ENCODE data around the gene OSBPL7. TPM values are rescaled to one million over a fixed set of nuclear protein-coding genes. Genes with fewer than 3 reads are reported as not detected.

OSBPL7 gene, protein sequence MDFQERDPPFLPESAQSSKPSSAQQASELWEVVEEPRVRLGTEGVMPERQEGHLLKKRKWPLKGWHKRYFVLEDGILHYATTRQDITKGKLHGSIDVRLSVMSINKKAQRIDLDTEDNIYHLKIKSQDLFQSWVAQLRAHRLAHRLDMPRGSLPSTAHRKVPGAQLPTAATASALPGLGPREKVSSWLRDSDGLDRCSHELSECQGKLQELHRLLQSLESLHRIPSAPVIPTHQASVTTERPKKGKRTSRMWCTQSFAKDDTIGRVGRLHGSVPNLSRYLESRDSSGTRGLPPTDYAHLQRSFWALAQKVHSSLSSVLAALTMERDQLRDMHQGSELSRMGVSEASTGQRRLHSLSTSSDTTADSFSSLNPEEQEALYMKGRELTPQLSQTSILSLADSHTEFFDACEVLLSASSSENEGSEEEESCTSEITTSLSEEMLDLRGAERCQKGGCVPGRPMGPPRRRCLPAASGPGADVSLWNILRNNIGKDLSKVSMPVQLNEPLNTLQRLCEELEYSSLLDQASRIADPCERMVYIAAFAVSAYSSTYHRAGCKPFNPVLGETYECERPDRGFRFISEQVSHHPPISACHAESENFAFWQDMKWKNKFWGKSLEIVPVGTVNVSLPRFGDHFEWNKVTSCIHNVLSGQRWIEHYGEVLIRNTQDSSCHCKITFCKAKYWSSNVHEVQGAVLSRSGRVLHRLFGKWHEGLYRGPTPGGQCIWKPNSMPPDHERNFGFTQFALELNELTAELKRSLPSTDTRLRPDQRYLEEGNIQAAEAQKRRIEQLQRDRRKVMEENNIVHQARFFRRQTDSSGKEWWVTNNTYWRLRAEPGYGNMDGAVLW
- polyA plus RNA-seq = 8.7 TPM

DNA sequence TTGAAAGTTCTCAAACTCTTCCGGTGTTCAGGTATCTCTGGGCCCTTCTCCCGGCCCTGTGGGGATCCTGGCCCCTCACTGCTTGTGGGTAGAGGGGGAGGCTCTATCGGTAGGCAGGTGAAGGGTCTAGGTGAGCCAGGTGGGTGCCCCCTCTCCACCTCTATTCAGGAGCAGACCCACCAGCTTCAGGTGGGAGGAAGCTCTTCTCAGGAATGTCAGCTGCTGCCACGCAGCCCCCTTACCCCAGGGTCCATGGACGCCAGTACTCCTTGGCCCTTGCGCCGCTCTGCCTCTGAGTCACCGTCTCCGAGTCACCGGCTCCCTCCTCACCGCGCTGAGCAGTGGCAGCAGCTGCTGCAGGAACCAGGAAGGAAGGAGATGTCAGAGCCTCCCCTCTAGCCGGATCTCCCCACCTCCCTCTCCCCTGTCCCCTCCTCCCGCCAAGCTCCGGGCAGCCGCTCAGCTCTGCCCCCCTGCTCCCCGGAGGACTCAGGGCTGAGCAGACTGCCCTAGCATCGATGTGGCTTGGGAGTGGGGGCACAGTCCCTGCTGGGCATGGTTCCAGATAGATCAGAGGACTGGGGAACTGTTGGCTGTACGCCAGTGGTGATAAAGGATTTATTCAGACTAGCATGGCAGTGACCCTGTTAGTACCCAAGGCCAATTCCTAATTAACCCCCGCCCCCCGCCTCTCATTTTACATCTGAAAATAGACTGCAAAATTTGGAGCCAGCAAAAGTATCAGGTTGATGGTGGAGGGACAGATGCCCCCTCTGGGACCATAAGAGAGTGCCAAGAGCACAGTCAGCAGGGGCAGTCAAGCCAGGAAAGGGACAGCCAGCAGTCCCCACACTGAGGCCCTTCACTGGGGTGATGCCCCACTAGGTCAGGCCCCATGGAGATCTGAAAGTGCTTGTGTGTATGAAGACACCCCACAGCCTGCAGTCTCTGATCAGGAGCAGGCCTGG, at the start of gene OSBPL7:
Gene OSBPL7, minus strand, starts transcription at position 371 of the 968 bp plus-strand sequence. CDS start 1,516 bp downstream, outside the sequence.
- Mint-ChIP-seq H3K9me3 (no peaks in the 10 kb centered on the region), H3K27ac (peak within 1 kb of the TSS in 2 of 3 donors; percentile 72 to 96), H3K36me3 (peaks cover 3% of the 10 kb centered on the region), H3K27me3 (no peaks in the 10 kb centered on the region), H3K4me1 (peaks cover 4 to 13% (median 12%) of the 10 kb centered on the region in 3 donors), H3K4me3 (peak within 1 kb of the TSS; percentile 87 to 99 (median 98))

DNA sequence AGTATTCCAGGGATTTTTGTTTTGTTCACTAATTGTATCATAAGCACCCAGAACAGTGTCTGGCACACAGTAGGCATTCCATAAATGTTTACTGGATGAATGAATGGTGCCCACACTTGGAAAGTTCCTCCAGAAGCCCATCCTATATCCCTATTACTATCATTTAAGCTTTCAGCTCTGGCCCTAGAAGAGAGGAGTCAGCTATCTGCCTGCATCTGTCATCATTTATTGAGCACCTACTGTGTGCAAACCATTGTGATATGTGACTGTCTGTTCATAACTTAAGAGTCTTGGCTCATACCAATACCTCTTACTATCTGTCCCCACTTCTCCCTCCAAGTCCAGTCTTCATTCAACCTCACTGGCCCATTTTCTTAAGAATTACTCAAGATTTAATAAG, 49.5 kb upstream of the OSBPL7 start:
- H3K36me3 Mint-ChIP-seq = no peaks in the 10 kb centered on the region
- H3K4me1 Mint-ChIP-seq = peaks cover 0 to 7% (median 5%) of the 10 kb centered on the region in 3 donors
- H3K4me3 Mint-ChIP-seq = no peak overlapping the region
- no peak overlapping the region for H3K27ac Mint-ChIP-seq
- H3K27me3 Mint-ChIP-seq = peaks cover 40% of the 10 kb centered on the region
- peaks cover 0 to 2% (median 0%) of the 10 kb centered on the region in 3 donors for H3K9me3 Mint-ChIP-seq

DNA sequence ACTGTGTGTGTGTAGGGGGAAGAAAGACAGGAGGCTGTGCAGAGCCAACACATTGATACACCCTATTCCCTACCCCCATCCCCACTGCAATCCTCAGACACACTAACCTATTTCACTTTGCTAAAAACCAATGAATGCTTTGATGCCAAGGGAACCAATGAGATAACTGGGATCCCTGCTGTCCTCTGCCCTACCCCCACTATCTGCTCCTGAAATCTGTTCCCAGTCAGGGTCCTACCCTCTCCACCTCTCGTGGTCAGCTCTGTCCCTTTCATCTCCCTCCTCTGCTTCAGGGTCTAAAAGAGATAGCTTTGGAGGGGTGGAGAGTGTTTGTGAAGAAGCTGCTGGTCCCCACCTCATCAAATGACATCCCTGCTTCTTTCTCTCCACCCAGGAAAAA, 48.5 kb upstream of the OSBPL7 start:
- Mint-ChIP-seq H3K27ac (no peak overlapping the region), H3K36me3 (no peaks in the 10 kb centered on the region), H3K4me1 (peaks cover 0 to 7% (median 5%) of the 10 kb centered on the region in 3 donors), H3K27me3 (peaks cover 34% of the 10 kb centered on the region), H3K9me3 (no peaks in the 10 kb centered on the region), H3K4me3 (no peak overlapping the region)

DNA sequence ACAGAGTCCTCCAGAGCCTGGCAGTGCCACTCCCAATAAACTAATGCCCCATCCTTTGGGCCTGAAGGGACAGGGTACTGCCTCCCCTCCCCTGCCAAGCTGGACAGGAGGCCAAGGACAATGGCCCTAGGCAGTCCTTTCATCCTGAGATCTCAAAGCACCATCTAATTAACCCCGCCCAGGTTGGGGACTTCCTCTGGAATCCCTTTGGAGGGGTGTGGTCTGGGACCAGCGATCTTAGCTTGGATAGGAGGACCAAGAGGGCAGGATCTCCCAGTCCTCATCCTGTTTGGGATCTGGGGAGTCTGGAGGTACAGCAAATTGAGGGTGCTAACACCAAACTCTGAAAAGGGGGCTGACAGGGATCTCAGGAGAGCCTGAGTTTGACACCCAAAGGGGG, 47.5 kb upstream of the OSBPL7 start:
- Mint-ChIP-seq H3K9me3 (no peaks in the 10 kb centered on the region), H3K27ac (no peak overlapping the region), H3K4me3 (no peak overlapping the region), H3K4me1 (peaks cover 0 to 7% (median 7%) of the 10 kb centered on the region in 3 donors), H3K36me3 (no peaks in the 10 kb centered on the region), H3K27me3 (peaks cover 26% of the 10 kb centered on the region)

DNA sequence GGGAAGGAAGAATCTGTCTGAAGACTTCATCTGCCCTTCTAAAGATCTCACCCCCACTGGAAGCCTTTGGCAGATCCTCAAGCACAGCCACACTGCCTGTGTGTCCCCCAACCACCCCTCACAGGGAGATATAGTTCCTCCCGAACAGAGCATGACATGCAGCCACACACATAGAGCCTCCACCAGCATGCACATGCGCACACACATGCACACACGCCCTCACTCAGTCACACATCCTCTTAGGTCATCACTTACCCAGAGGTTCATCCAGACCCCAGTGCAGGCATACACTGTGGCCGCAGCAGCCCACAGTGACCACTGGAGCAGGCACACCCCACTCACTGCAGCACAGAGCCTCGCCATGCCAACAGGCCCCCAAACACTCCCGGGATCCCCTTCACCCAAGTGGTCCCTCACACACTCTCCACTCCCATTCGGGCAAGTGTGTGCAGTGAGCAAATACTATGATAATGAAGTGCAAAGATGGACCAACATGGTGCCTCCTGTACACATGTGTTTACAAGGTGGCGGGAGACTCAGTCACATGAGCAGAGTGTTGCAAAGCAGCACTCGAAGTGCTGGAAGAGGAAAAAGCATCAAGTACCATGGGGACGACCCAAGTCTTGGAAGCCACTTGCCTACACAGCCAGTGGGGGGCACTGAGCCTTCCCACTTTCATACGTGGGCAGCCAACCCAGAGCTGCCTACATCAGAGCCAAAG, 46.4 kb upstream of the OSBPL7 start:
- Mint-ChIP-seq H3K36me3 (no peaks in the 10 kb centered on the region), H3K27me3 (peaks cover 22% of the 10 kb centered on the region)

DNA sequence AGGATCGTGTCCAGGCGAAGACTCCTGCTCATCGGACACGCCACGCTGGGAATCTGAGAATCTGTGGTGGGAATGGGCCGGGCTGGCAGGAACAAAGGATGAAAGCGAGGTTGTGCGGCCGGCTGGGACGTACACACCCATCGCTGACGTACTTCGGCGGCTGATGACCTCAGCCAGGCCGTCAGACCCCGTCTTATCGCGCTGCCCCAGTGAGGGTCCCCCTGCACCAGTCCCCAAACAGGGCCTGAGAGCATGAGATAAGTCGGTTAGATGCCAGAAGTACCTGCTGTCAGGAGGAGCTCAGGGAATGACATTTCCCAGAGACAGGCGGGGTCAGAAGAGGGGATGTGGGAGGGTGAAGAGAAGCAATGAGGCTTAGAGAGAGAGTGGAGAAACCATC, 45.3 kb upstream of the OSBPL7 start:
- Mint-ChIP-seq H3K4me3 (no peak overlapping the region), H3K36me3 (no peaks in the 10 kb centered on the region), H3K9me3 (no peaks in the 10 kb centered on the region), H3K27me3 (peaks cover 18% of the 10 kb centered on the region), H3K4me1 (peaks cover 0 to 8% (median 5%) of the 10 kb centered on the region in 3 donors), H3K27ac (no peak overlapping the region)

More for the DNA sequence above, 46.4 kb upstream of the OSBPL7 start:
- H3K4me1 Mint-ChIP-seq = peaks cover 0 to 7% (median 7%) of the 10 kb centered on the region in 3 donors
- no peaks in the 10 kb centered on the region for H3K9me3 Mint-ChIP-seq
- H3K4me3 Mint-ChIP-seq = no peak overlapping the region
- peak overlapping the region in 1 of 3 donors; percentile 29 for H3K27ac Mint-ChIP-seq

DNA sequence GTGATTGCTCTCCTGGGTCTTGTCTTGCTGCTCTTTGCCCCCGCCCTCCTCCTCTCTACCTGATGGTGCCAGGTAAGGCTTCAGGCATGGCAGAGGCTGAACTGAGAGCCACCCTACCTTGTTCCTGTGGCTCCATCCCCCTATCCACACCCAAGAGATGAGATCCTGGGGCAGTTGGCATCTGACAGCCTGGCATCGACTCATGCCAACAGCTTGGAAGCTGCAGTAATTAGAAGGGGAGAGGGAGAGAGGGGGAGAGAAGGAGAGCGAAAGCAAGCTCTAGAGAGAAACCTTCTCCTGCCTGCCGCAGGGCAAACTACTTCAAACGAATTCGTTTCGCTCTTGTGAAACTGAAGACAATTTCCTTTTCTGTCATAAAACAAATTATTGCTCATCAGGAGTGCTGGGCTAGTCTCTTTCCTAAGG, 43.2 kb upstream of the OSBPL7 start:
- no peak overlapping the region for H3K27ac Mint-ChIP-seq
- no peak overlapping the region for H3K4me3 Mint-ChIP-seq
- H3K4me1 Mint-ChIP-seq = peaks cover 0 to 6% (median 0%) of the 10 kb centered on the region in 3 donors

DNA sequence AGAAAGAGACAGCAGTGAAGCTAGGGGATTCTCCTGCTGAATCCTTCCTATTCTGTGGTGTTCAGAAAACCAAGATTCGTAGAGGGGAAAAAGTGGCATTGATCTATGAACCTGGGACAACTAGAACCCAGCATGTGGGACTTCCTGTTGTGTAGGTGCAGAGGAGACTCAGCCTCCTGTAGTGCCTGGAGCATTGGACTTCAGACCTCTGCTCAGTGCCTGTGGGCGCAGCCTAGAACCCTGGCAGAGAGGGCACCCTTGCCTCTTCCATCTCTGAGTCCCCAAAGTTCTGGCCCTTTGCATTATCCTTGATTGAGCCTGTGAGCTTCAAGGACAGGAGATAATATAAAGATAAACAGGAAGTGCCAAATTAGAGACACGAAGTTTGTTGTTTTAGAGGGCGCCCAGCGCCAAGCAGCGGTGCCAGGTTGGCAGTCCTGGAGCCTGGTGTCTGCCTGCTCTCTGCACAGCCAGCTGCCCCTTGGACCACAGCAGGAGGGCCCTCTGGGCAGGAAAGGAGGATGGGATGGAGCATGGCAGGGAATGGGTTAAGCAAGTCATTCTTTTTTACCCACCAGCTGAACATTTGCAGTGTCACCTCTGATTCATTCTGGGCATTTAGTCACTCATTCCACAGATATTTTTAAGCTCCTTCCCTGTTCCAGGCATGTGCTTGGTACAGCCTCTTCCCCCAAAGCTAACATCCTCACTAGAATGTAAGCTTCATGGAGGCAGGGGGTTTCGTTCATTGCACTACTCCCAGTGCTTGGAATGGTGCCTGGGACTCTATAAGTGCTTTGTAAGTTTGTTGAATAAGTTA, 41.2 kb upstream of the OSBPL7 start:
- Mint-ChIP-seq H3K36me3 (no peaks in the 10 kb centered on the region), H3K4me1 (peaks cover 0 to 6% (median 0%) of the 10 kb centered on the region in 3 donors), H3K27me3 (peaks cover 22% of the 10 kb centered on the region), H3K9me3 (no peaks in the 10 kb centered on the region), H3K27ac (no peak overlapping the region), H3K4me3 (no peak overlapping the region)

More for the DNA sequence above, 43.2 kb upstream of the OSBPL7 start:
- Mint-ChIP-seq H3K27me3 (peaks cover 16% of the 10 kb centered on the region), H3K9me3 (no peaks in the 10 kb centered on the region), H3K36me3 (no peaks in the 10 kb centered on the region)

DNA sequence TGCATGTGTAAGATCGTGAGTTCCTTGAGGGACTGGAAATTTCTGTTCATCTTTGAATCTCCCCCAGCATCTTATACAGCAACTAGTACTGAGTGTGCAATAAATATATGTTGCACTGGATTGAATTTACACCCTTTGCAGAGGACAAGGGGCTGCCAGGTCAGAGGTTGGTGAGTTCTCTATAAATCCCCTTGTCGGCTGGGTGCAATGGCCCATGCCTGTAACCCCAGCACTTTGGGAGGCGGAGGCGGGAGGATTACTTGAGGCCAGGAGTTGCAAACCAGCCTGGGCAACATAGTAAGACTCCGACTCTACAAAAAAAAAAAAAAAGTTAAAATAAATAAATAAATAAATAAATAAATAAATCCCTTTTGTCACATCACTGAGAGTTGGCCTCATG, 38.8 kb upstream of the OSBPL7 start:
- Mint-ChIP-seq H3K27me3 (peaks cover 25% of the 10 kb centered on the region), H3K27ac (no peak overlapping the region), H3K9me3 (no peaks in the 10 kb centered on the region), H3K4me3 (no peak overlapping the region), H3K4me1 (peaks cover 0 to 6% (median 0%) of the 10 kb centered on the region in 3 donors), H3K36me3 (no peaks in the 10 kb centered on the region)

DNA sequence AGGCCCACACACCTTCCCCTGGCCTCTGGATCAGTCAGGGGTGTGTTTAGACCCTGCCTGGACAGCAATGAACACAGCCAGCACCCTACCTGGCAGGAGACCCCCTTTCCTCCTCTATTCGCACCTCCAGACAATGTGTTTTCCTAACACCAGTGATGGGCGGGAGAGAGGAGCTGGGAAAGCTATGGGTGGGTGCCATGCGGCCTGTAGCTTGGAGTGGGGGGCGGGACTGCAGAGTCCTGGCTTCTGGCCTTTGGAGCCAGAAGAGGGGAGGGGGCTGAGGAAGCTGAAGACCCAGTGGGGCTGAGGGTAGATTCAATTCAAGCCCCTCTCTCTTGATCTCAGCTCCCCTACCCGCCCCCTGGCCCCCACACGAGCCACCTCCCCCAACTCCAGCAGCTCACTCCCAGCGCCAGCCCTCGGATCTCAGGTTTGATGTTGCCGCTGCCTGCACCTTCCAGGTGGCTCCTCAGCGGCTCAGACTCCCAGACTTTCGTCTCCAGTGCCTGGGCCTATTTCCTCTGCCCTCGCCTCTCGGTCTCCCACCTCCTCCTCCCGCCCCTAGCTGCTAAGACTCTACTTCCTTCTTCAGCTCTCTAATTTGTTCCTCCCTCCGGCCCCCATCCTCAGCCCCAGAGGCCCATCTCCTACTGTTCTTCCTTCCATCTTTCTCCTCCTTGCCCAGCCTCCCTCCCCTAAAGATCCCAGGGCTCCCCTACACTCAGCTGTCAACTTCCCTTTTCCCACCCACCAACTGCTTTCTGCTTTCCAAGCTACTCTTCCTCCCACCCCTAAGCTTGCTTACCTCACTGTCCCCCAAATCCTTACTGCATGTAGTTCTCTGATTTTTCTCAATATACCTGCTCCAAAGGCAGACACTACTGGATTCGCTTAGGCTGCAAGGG, 36.2 kb upstream of the OSBPL7 start:
- H3K4me1 Mint-ChIP-seq = peaks cover 0 to 8% (median 4%) of the 10 kb centered on the region in 3 donors
- H3K27me3 Mint-ChIP-seq = peaks cover 43% of the 10 kb centered on the region
- no peaks in the 10 kb centered on the region for H3K36me3 Mint-ChIP-seq
- no peaks in the 10 kb centered on the region for H3K9me3 Mint-ChIP-seq
- no peak overlapping the region for H3K4me3 Mint-ChIP-seq
- H3K27ac Mint-ChIP-seq = no peak overlapping the region

DNA sequence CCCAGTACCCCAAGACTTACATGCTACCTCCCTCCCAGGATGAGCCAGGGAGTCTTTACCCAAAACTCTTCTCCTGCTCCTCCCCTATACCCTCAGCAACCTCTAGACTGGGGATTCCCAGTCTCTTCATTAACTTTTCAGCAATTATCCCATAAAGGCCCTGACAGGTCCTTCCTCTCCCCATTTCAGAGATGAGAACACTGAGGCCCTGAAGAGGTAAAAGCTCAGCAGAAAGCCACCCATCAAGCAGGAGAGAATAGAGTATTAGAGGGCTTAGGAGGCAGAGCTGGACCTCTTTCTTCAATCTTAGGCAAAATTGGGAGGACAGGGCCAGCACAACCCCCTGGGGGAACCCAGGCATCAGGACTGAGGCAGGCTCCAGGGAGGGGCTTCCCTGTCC, 35.2 kb upstream of the OSBPL7 start:
- no peak overlapping the region for H3K27ac Mint-ChIP-seq
- peaks cover 52% of the 10 kb centered on the region for H3K27me3 Mint-ChIP-seq
- H3K4me3 Mint-ChIP-seq = no peak overlapping the region

DNA sequence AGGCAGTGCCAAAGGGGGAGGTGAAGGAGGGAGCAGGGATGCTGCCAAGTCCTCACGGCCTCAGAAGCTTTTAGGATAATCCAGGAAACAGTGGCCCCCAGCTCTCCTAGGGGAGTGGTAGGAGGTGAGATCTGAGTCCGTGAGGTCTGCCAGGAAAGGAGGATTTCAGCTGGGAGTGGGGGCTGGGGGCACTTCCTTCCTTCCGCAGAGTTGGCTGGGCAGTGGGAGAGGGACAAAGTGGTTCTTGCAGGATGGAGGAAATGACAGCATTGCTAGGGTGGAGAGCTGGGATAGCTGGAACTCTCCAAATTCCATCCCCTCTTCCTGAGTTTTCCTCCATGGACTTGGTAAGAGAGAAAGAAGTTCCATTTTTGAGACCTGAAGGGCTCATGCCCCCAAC, 34.1 kb upstream of the OSBPL7 start:
- Mint-ChIP-seq H3K4me1 (peaks cover 8 to 16% (median 8%) of the 10 kb centered on the region in 3 donors), H3K4me3 (no peak overlapping the region), H3K9me3 (no peaks in the 10 kb centered on the region), H3K36me3 (no peaks in the 10 kb centered on the region), H3K27ac (no peak overlapping the region), H3K27me3 (peaks cover 54% of the 10 kb centered on the region)

More for the DNA sequence above, 35.2 kb upstream of the OSBPL7 start:
- Mint-ChIP-seq H3K9me3 (no peaks in the 10 kb centered on the region), H3K36me3 (no peaks in the 10 kb centered on the region), H3K4me1 (peaks cover 7 to 15% (median 7%) of the 10 kb centered on the region in 3 donors)

Measured in IgD-negative memory B cell (primary cell).